SK-N-SH (cell line): ENCODE data around the gene PPP1R3C. TPM values are rescaled to one million over a fixed set of nuclear protein-coding genes. Genes with fewer than 3 reads are reported as not detected.

Experiments
- CTCF ChIA-PET: fragments of 300-600, 350-600 bp; formaldehyde crosslinking; extraction: SDS; loops from one replicate; lab custom pipeline; 2021; lab: Yijun Ruan, JAX
- POLR2A ChIA-PET: fragments of 350-600 bp; sonication (Branson Sonifier 250); formaldehyde crosslinking; extraction: SDS; loops from one replicate; lab custom pipeline; 2020; ENCODE audit warnings: antibody characterized with exemption, inconsistent platforms; lab: Yijun Ruan, JAX
- DNase-seq: peaks from one replicate; pipeline ENCODE4 v3.0.0; 2012
- H2AFZ ChIP-seq: fragments of 200-600 bp; sonication (generic); 2 replicates; pipeline ENCODE4 v1.8.1; 2016; ENCODE audit warnings: antibody characterized with exemption, mild to moderate bottlenecking, low read depth
- H3F3A ChIP-seq: fragments of 200-600 bp; sonication (generic); replicated peaks from 2 replicates; pipeline ENCODE3; 2016; ENCODE audit warnings: antibody characterized with exemption, mild to moderate bottlenecking; ENCODE audit not compliant: insufficient read depth
- H3K27ac ChIP-seq, 2 experiments: fragments of 200-500 bp in 1 of 2; fragments of 200-600 bp in 1 of 2; sonication (Bioruptor generic) in 1 of 2; sonication (generic), shearing (Covaris generic) in 1 of 2; 2 replicates each; pipeline versions ENCODE4 v1.5.1 to v1.6.1; 2014 to 2016; ENCODE audit warnings: low read depth in 2 of 2, inconsistent platforms in 1 of 2, low read length in 1 of 2, mild to moderate bottlenecking in 1 of 2, mixed read lengths in 1 of 2
- H3K27me3 ChIP-seq: fragments of 200-600 bp; sonication (generic), shearing (Covaris generic); 2 replicates; pipeline ENCODE4 v1.6.1; 2016; ENCODE audit warnings: mixed run types; ENCODE audit not compliant: insufficient read depth
- H3K36me3 ChIP-seq, 2 experiments: fragments of 200-500 bp in 1 of 2; fragments of 200-600 bp in 1 of 2; sonication (Bioruptor generic) in 1 of 2; sonication (generic) in 1 of 2; replicated peaks in 1 of 2; 2 replicates each; pipeline versions ENCODE3 to v1.5.1; 2014 to 2016; ENCODE audit warnings: low read length in 1 of 2, mild to moderate bottlenecking in 1 of 2; ENCODE audit not compliant: insufficient read depth in 2 of 2, control insufficient read depth in 1 of 2
- H3K4me1 ChIP-seq, 2 experiments: fragments of 200-500 bp in 1 of 2; fragments of 200-600 bp in 1 of 2; sonication (Bioruptor generic) in 1 of 2; sonication (generic), shearing (Covaris generic) in 1 of 2; 2 replicates each; pipeline versions ENCODE4 v1.5.1 to v1.6.1; 2014 to 2016; ENCODE audit warnings: low read depth in 1 of 2, low read length in 1 of 2, mixed run types in 1 of 2; ENCODE audit not compliant: insufficient read depth in 2 of 2, control insufficient read depth in 1 of 2
- H3K4me2 ChIP-seq: fragments of 200-600 bp; sonication (generic), shearing (Covaris generic); 2 replicates; pipeline ENCODE4 v1.6.1; 2017; ENCODE audit warnings: mixed run types
- H3K4me3 ChIP-seq, 2 experiments: fragments of 200-500 bp in 1 of 2; fragments of 200-600 bp in 1 of 2; sonication (Bioruptor generic) in 1 of 2; sonication (generic), shearing (Covaris generic) in 1 of 2; 2 replicates each; pipeline versions ENCODE4 v1.5.1 to v1.8.1; 2014 to 2016; ENCODE audit warnings: low read depth in 2 of 2, inconsistent platforms in 1 of 2, low read length in 1 of 2, mild to moderate bottlenecking in 1 of 2, mixed read lengths in 1 of 2, moderate library complexity in 1 of 2
- H3K79me2 ChIP-seq: fragments of 200-600 bp; sonication (generic); 2 replicates; pipeline ENCODE4 v1.8.1; 2017; ENCODE audit warnings: mild to moderate bottlenecking; ENCODE audit not compliant: insufficient read depth
- H3K9ac ChIP-seq: fragments of 200-600 bp; sonication (generic); 2 replicates; pipeline ENCODE4 v1.6.1; 2017; ENCODE audit warnings: mixed run types
- H3K9me2 ChIP-seq: fragments of 200-600 bp; sonication (generic); 2 replicates; pipeline ENCODE4 v1.6.1; 2017; ENCODE audit warnings: mixed run types
- H3K9me3 ChIP-seq: fragments of 200-600 bp; sonication (generic); 2 replicates; pipeline ENCODE4 v1.6.1; 2017; ENCODE audit warnings: mixed run types, mild to moderate bottlenecking, moderate library complexity
- H4K20me1 ChIP-seq: fragments of 200-600 bp; sonication (generic); 2 replicates; pipeline ENCODE4 v1.6.1; 2017; ENCODE audit warnings: mild to moderate bottlenecking, mixed run types; ENCODE audit not compliant: insufficient read depth
- EP300 ChIP-seq, 2 experiments: IDR thresholded peaks; 2 replicates each; pipeline versions ENCODE4 v1.4.0 to v1.6.1; 2012; ENCODE audit warnings: borderline replicate concordance in 1 of 2, low read depth in 1 of 2, low read length in 1 of 2
- FOSL2 ChIP-seq: IDR thresholded peaks from 2 replicates; pipeline ENCODE4 v1.4.0; 2012; ENCODE audit warnings: low read depth, mild to moderate bottlenecking, moderate library complexity, borderline replicate concordance
- JUND ChIP-seq: IDR thresholded peaks from 2 replicates; pipeline ENCODE4 v1.4.0; 2012
- MAX ChIP-seq: IDR thresholded peaks from 2 replicates; pipeline ENCODE4 v1.4.0; 2012; ENCODE audit warnings: low read depth
- MEF2A ChIP-seq: IDR thresholded peaks from 2 replicates; pipeline ENCODE4 v1.4.0; 2012; ENCODE audit warnings: low read depth, borderline replicate concordance
- NFIC ChIP-seq: IDR thresholded peaks from 2 replicates; pipeline ENCODE4 v1.4.0; 2012; ENCODE audit warnings: borderline replicate concordance
- PBX3 ChIP-seq: IDR thresholded peaks from 2 replicates; pipeline ENCODE4; 2012
- RXRA ChIP-seq: IDR thresholded peaks from 2 replicates; pipeline ENCODE4 v1.4.0; 2012; ENCODE audit warnings: low read depth, mild to moderate bottlenecking, borderline replicate concordance
- TCF12 ChIP-seq: IDR thresholded peaks from 2 replicates; pipeline ENCODE4 v1.4.0; 2012
- TEAD4 ChIP-seq: IDR thresholded peaks from 2 replicates; pipeline ENCODE4 v1.4.0; 2012; ENCODE audit warnings: mild to moderate bottlenecking, borderline replicate concordance; ENCODE audit not compliant: insufficient read depth
- USF1 ChIP-seq: IDR thresholded peaks from 2 replicates; pipeline ENCODE4 v1.4.0; 2012; ENCODE audit warnings: low read depth, borderline replicate concordance
- USF2 ChIP-seq: fragments of 150-350 bp; IDR thresholded peaks from 2 replicates; pipeline ENCODE4 v1.6.1; 2017; ENCODE audit warnings: antibody characterized with exemption, low read length, low read depth, borderline replicate concordance
- ZBTB33 ChIP-seq: IDR thresholded peaks from 2 replicates; pipeline ENCODE4 v1.4.0; 2012; ENCODE audit warnings: low read depth, borderline replicate concordance
- WGBS: methylation state at CpG from one replicate; pipeline ENCODE4 v1.1.6; 2017; ENCODE audit warnings: low lambda C conversion rate; 5-methylcytosine and 5-hydroxymethylcytosine counted together
- polyA plus RNA-seq, 3 experiments: library from polyadenylated mRNA; depleted of rRNA; stranded (reverse); fragments of >200 nt; gene quantifications; 2 replicates each; pipeline ENCODE4 v1.2.3, GENCODE V29; 2012

The PPP1R3C gene
- polyA plus RNA-seq, 1 of the 3 experiments (the other 2 are of a cell fraction): 9.0 TPM

GRCh38 chr10:91617072-91617609 is 15.7 kb downstream of the PPP1R3C start:
- no peaks in the 10 kb centered on the region for H3K79me2 ChIP-seq
- peaks cover 2 to 4% of the 10 kb centered on the region in 2 experiments; a peak in 3 of 4 replicates for H3K4me1 ChIP-seq
- POLR2A ChIA-PET: no interaction called here
- peak overlapping the region; percentile 65 to 66; a peak in 3 of 4 replicates for H3K27ac ChIP-seq
- TF ChIP-seq JUND: peak; percentile 91
- peak; percentile 95 for TF ChIP-seq TCF12
- TF ChIP-seq ZBTB33: 0 out of 2 replicates have a peak, but pooled peaks have one; percentile 46
- TF ChIP-seq NFIC: peak; percentile 79
- peak; percentile 96 for TF ChIP-seq PBX3
- peak; percentile 85; the same call in 1 of the 2 replicates for TF ChIP-seq FOSL2
- TF ChIP-seq MAX: 0 out of 2 replicates have a peak, but pooled peaks have one; percentile 31
- no peak for TF ChIP-seq MEF2A
- TF ChIP-seq TEAD4: peak; percentile 87
- no peak for TF ChIP-seq USF1
- peak in 1 of 2 experiments; percentile 92; a peak in 2 of 4 replicates for TF ChIP-seq EP300 (IDR thresholded peaks at IDR 0.05; ENCODE audit: borderline replicate concordance in 1 of 2, low read depth in 1 of 2, low read length in 1 of 2)
- peak; percentile 49; the same call in 1 of the 2 replicates for TF ChIP-seq RXRA
- no peak for TF ChIP-seq USF2
- no peaks in the 10 kb centered on the region for H4K20me1 ChIP-seq
- no peak overlapping the region for H3K4me3 ChIP-seq
- H3K27me3 ChIP-seq: no peaks in the 10 kb centered on the region
- CTCF ChIA-PET: interaction anchor here (0.7 to 1.5 kb wide), 4 partner anchors 13 to 318 kb away, joined by 3 to 4 read pairs (median 3); no protein-coding TSS in a partner anchor
- peak overlapping the region; percentile 22; the same call in 1 of the 2 replicates for H3K9ac ChIP-seq
- DNase-seq: no peak
- no peaks in the 10 kb centered on the region for H3K36me3 ChIP-seq
- no peaks in the 10 kb centered on the region for H3K9me2 ChIP-seq
- H2AFZ ChIP-seq: no peak overlapping the region
- H3K9me3 ChIP-seq: 0 out of 2 replicates have a peak, but pooled peaks cover 6% of the 10 kb centered on the region
- H3F3A ChIP-seq: peaks cover 44% of the 10 kb centered on the region
- WGBS: 69% methylated on average over 7 of the region's 7 CpGs
- H3K4me2 ChIP-seq: peak overlapping the region; percentile 41; the same call in 1 of the 2 replicates
